Right ventricle myocardium inferior (tissue), 1 donor: ENCODE results near the gene AJM1. TPM values are rescaled to one million over a fixed set of nuclear protein-coding genes. Genes with fewer than 3 reads are reported as not detected.
"Not testable (repeated sequence)": the region's sequence is repeated elsewhere in the genome, so short reads cannot be mapped to it uniquely, and the experiment has no call there.

ENCODE experiments used
- ATAC-seq: fragments of 200-7000 bp; cut with Tn5 transposase; one replicate; pipeline ENCODE4 v1.9.1; 2020; ENCODE audit warnings: mild to moderate bottlenecking, moderate library complexity
- DNase-seq: peaks from one replicate; pipeline ENCODE4 v3.0.0; 2021; ENCODE audit errors: missing footprints
- intact Hi-C: fragments of 100-400 bp; cut with DNase I; formaldehyde crosslinking; loops from one replicate; pipeline ENCODE4 v1.11.0; 2022
- long read RNA-seq: library from polyadenylated mRNA; unstranded; transcript quantifications from one replicate; pipeline ENCODE4 v2.0.0, GENCODE V29; 2021
- total RNA-seq: library from RNA; stranded (reverse); fragmentation: NEBNext Ultra II Directional; extraction: Animal tissue kit (Norgen Biotek cat#: 25700); gene quantifications from one replicate; pipeline ENCODE4 v1.2.1, GENCODE V29; 2021
- donor health status: DM: no; HTN: yes; CAD: no; lungs with severe emphysema.

AJM1 gene
- total RNA-seq, result 8.6 TPM
- long read RNA-seq, full-length matches to known transcripts, result 5 of 5 reads
- long read RNA-seq, partial matches to known transcripts, result 0 of 5 reads
- long read RNA-seq, other reads (novel, unspliced or antisense), result 0 of 5 reads

DNA sequence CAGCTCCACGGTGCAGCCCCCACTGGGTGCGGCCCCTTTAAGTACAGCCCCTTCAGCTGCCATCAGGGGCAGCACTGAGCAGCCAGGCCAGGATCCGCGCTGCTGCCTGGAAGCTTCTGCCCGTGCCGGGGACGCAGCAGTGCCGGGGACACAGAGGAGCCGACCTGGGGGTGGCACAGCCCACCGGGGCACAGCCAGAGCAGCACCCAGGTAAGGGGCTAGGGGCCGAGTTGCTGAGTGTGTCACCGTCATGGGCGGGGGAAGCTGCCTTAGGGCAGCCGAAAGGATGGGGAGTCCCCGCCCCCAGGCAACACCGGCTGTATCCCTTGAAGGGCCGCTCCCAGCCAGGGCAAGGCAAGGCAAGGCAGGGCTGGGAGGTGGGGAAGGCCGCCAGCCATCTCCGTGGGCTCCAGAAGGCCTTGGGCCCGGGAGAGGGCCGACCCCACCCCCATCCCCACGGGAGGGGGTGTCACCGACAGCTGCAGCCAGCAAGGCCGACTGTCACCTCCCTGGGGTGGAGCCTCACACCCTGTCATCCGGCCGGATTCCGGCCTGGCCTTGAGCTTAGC is at the start of gene AJM1:
Gene AJM1 (plus strand): TSS at position 99 of the 569 bp plus-strand sequence. CDS start 1,937 bp downstream, outside the sequence.
- ATAC-seq (peak; percentile 82), DNase-seq (peak; percentile 88)
- intact Hi-C loops, result loop anchor here (5.0 kb wide), 1 partner anchor 185 kb away; the partner anchor contains the start of gene ABCA2

DNA sequence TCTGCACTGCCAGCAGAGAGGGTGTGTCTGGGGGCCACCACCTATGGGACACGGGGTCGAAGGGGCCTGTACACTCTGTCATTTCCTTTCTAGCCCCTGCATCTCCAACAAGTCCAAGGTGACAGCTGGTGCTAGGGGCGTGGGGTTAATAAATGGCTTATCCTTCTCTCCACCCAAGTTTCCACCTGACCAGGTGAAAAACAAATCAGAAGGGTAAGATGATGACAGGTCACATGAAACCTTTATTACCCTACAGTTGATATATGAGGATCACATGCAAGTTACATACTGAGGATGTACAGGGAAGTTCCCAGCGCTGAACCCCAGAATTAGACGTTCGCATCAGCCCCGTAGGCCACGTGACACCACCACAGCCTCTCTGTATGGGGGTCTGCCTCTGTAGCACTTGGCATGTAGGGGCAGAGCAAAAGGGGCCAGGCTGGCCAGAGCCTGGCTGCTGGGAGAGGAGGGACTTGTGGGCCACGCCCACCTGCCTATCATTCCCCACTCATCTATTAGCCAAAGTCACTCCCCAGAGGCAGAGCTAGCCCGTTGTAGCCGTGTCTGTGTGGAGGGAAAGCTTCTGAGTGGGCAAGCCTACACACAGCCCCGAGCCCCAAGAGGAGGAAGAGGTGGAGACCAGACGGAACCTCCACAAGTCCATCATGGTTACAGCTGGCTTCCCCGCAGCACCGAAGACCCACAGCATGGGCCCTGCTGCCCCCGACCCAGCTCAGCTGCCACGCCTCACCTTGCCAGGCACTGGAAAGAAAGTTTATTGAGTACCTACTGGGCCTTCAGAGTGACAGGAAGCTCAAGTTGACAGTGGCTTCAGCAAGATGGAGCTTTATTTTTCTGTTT is 49.0 kb upstream of the AJM1 start:
- intact Hi-C loops, result loop anchor here (5.0 kb wide), 1 partner anchor 429 kb away; the partner anchor contains the start of gene RNF208
- ATAC-seq (no peak), DNase-seq (no peak)

DNA sequence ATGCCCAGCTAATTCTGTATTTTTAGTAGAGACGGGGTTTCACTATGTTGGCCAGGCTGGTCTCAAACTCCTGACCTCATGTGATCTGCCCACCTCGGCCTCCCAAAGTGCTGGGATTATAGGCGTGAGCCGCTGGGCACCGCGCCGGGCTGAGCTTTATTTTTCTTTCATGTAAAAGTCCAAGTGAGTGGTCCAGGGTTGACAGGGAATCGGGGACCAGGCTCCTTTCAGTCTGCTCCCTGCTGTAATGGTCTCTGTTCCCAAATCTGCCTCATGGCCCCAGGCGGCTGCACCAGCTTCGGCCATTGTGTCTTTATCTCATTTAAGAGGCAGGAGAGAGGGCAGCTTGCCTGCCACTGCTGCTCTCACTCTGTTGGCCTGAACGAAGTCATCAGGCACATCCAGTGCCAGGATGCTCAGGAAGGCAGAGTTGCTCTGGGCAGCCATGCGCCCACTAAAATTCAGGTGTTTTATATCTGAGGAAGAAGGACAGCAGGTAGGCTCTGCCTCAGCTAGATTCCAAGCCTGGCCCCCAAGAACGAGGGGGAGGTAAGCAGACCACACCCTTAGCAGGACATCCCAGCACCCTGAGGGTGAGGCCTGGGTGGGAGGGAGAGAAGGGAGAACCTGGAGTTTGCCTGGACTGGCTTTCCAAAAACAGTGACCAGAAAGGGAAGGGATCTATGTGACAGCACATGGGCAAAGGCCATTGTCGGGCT is 47.8 kb upstream of the AJM1 start:
- ATAC-seq (no peak), DNase-seq (no peak)
- intact Hi-C loops, result loop anchor here (5.0 kb wide), 1 partner anchor 428 kb away; the partner anchor contains the start of gene RNF208

DNA sequence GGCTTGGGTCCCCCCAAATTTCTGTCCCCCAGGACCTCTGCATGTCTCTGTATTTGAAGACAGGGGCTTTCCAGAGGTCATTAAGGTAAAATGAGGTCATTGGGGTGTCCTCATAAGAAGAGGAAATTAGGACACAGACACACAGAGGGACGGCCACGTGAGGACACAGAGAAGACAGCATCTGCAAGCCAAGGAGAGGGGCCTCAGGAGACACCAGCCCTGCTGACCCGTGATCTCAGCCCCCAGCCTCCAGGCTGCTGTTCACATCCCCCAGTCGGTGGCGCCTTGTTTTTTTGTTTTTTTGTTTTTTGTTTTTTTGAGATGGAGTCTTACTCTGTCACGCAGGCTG is 47.3 kb upstream of the AJM1 start:
- intact Hi-C loops, result loop anchor here (5.0 kb wide), 1 partner anchor 427 kb away; the partner anchor contains the start of gene RNF208
- DNase-seq (no peak), ATAC-seq (no peak)

DNA sequence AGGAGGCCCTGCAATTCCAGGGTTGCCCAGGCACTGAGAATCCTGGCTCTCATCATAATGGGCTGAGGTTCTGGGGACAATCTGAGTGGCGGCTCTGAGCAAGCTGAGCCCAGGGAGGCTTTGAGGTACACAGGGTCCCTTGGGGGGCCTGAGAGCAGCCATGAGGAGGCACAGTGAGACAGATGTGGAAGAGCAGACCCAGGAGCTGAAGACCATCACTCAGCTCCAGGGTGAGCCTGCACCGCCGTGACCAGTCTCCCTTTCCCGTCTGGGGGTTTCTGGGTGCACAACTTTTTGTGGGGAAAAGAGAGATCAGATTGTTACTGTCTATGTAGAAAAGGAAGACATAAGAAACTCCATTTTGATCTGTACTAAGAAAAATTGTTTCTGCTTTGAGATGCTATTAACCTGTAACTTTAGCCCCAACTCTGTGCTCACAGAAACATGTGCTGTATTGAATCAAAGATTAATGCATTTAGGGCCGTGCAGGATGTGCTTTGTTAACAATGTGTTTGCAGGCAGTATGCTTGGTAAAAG is 46.0 kb upstream of the AJM1 start, which contains the start of gene CCDC183:
Gene CCDC183 (plus strand): TSS at position 101 of the 537 bp plus-strand sequence. CDS start 60 bp downstream, at position 161.
- no peak for ATAC-seq
- DNase-seq, result no peak
- intact Hi-C loops, result no loop called here

DNA sequence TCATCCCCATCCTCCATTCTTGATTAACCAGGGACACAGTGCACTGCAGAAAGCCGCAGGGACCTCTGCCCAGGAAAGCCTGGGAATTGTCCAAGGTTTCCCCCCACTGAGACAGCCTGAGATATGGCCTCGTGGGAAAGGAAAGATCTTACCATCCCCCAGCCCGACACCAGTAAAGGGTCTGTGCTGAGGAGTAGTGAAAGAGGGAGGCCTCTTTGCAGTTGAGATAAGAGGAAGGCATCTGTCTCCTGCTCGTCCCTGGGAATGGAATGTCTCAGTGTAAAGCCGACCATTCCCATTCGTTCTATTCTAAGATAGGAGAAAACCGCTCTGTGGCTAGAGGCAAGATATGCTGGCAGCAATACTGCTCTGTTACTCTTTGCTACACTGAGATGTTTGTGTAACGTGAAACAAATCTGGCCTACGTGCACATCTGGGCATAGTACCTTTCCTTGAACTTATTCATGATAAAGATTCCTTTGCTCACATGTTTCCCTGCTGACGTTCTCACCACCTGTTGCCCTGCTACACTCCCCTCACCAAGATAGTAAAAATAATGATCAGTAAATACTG is 45.4 kb upstream of the AJM1 start:
- intact Hi-C loops, ATAC-seq, DNase-seq: not testable (repeated sequence)

DNA sequence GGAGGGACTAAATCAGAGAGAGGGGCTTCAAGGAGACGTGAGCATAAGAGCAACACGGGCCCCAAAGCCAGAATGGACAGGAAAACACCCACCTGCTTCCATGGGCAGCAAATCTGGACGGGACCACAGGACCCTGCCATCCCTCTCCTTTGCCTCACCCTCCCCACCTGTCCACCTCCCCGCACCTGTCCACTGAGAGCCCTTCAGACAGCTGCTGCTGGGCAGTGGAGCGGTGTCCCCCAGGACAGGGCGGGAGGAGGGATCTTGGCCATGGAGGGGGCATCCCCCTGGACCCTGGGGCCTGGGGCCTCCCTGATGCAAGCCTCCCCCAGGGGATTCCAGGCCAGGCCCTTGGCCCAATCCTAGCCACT is 43.6 kb upstream of the AJM1 start:
- intact Hi-C loops, result no loop called here
- DNase-seq (no peak), ATAC-seq (no peak)

DNA sequence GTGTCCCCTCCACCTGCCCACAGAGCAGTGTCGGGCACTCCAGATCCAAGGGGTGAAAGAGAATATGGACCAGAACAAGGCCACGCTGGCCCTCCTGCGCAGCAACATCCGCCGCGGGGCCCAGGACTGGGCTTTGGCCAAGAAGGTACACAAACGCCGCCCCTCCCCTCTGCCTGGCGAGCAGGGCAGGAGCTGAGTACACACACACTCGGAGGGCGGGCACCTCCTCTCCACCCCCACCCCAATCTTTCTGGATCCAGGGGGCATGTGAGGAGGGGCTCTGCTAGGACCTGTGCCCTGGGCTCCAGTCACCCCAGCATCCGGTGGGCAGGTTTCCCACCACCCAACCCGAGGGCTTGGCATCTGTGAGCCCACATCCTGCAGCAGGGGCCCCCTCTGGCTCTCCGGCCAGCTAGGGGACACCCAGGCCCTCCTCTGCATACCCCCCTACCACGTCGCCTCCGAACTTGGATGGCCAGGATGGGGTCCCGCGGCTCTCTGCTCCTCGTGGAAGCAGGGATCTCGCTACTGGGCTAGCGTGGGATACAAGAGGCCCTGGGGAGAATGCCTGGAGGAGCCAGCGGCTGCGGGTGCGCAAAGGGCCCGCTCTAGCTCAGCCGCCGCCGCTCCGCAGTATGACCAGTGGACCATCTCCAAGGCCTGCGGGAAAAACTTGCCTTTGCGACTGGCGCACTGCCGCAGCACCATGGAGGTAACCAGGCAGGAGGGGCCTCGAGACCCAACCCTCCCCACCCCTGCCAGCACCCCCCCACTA is 43.0 kb upstream of the AJM1 start:
- intact Hi-C loops, result no loop called here
- ATAC-seq, result no peak
- DNase-seq, result no peak

DNA sequence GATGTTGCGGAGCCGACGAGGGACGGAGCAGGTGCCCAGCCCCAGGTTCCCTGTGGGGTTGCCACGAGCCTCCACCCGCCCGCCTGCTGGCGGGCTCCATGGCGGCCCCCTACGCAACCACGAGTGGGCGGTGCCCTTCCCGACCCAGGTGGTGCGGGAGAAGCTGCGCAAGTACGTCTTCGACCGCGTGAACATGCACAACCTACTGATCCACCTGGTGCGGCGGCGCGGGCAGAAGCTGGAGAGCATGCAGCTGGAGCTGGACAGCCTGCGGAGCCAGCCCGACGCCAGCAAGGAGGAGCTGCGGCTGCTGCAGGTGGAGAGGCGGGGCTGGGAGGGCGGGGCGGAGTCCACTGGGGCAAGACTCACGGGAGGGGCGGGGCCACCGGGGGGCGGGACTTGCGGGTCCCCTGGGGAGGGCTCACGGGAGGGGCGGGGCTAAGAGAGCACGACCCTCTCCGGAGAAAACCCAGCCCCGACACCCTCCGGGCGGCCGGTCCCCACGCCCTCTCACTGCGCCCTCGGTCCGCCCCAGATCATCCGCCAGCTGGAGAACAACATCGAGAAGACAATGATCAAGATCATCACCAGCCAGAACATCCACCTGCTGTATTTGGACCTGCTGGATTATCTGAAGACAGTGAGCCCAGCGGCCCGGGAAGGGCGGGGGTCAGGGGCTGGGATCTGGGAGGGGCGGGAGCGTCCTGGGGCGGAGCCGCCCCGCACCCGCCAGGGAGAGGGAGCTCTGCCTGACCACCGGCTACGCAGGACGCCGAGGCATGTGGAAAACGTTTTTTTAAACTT is 42.2 kb upstream of the AJM1 start:
- DNase-seq, result peak; percentile 90
- intact Hi-C loops, result no loop called here
- ATAC-seq, result peak; percentile 81

DNA sequence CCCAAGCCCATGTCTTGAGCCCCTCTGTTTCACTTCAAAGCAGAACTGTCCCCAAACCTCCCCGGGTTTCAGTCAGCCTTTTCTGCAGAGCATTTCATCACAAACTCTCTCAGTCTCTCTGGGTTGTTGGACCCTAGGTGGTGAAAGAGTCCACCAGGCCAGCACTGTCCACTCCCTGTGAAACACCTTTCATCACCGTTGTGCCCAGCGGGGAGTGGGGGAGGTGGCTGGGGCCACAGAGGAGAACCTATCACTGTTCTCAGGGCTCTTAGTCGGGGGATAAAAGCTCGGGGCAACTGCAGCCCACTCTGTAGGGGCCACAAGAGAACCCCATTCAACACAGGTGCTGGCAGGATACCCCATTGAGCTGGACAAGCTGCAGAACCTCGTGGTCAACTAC is 40.0 kb upstream of the AJM1 start:
- DNase-seq, result no peak
- intact Hi-C loops, result no loop called here

DNA sequence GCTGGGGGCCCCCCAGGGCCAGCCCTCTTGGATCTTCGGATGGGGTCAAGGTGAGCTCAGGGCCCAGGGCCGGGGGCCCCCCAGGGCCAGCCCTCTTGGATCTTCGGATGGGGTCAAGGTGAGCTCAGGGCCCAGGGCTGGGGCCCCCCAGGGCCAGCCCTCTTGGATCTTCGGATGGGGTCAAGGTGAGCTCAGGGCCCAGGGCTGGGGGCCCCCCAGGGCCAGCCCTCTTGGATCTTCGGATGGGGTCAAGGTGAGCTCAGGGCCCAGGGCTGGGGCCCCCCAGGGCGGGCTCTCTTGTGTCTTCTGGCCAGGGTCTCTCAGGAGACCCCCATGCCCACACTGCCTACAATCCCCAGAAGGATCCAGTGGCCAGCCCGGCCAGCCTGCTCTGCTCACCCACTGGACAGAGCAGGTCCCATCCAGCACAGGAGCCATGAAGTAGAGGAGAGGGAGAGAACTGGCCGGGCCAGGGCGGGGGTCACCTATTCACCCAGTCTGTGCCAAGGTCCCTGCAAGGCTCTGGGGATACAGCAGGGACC is 39.2 kb upstream of the AJM1 start:
- DNase-seq, intact Hi-C loops, ATAC-seq: not testable (repeated sequence)

More for the DNA sequence above, 40.0 kb upstream of the AJM1 start:
- ATAC-seq, result no peak

DNA sequence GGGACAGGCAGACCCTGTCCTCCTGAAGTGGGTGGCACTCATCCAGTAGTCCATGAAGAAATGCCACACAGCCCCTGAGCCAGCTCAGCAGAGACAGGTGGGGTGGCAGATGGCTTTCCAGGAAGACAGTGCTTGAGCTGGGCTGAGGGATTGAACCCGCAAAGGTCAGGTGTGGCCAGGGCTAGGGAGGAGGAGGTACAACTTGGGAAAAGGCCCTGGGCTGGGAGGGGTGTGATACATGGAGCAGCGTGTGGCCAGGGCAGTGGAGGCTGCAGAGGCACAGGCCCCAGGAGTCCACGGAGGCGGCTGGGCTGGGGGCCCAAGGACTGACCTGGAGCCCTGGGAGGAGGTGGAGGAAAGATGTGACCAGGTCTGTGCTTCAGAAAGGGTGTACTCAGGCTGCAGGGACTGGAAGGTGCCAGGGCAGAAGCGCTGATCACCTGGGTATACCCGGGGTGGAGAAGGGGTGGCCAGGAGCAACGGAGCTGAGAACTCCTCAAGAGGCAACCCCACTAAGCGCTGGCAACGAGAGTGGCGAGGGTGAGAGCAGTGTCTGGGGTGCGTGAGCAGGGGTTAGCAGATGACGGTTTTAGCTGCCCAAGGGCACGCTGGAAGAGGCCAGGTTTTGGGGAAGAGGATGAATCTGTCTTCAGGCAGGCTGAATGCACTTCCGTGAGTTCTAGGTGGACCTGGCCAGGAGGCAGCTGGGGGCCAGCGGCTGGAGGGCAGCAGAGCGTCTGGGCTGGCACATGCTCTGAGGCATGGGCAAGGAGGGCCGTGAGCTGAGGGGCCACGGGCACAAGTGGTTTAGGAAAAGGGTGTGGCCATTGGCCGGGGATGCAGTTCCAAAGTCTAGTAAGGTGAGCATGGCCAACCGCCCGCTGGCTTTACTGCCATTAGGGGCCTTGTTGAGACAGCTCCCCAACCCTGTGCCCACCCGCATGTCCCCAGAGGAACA is 38.4 kb upstream of the AJM1 start:
- intact Hi-C loops, result no loop called here
- no peak for DNase-seq
- no peak for ATAC-seq

DNA sequence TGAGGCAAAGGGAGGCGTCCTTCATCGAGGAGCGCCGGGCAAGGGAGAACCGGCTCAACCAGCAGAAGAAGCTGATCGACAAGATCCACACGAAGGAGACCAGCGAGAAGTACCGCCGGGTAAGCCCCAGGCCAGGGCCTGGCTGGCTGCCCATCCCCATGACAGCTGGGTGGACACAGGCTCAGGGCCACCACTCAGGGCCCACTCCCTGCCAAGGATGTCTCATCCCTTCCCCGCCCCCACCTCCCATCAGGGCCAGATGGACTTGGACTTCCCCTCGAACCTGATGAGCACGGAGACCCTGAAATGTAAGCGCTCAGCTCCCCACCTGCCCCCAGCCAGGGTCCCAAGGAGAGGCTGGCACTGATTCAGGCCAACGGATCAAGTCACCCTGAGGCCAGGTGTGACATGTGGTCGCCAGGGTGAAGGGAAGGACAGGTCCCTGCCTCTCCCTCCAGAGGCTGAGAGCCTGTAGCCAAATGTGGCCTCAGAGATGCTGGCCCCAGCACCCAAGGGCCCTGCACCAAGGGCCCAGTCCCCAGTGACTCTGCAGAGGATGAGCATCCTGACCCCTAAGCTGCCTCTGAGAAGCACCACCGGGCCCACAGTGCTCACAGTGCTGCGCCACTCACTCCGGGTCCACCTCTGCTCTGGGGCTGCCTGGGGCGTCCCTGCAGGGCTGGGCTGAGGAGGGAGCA is 37.6 kb upstream of the AJM1 start:
- intact Hi-C loops, result loop anchor here (5.0 kb wide), 1 partner anchor 138 kb away; the partner anchor contains the start of gene FBXW5
- ATAC-seq (no peak), DNase-seq (no peak)

DNA sequence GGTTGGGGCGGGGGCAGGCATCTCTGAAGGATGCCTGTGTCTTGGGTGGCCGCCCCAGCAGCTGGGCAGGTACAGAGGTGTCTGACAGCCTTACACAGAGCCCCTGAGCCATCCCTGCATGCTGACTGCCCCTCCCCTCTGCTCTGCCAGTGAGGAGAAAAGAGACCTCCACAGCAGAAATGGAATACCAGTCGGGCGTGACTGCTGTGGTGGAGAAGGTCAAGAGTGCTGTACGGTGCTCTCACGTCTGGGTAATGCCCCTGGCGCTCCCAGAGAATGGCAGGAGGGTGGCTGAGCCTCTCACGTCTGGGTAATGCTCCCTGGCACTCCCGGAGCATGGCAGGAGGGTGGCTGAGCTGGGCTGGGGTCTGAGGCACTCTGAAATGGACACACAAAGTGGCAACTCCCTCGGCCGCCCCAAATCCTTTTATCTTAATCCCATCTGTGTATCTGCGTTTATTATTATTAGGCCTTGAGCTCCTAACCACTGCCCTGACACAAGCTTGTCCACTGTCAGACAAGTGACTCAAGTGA is 37.0 kb upstream of the AJM1 start:
- ATAC-seq, result no peak
- intact Hi-C loops, result loop anchor here (5.0 kb wide), 1 partner anchor 137 kb away; the partner anchor contains the start of gene FBXW5
- DNase-seq, result no peak

DNA sequence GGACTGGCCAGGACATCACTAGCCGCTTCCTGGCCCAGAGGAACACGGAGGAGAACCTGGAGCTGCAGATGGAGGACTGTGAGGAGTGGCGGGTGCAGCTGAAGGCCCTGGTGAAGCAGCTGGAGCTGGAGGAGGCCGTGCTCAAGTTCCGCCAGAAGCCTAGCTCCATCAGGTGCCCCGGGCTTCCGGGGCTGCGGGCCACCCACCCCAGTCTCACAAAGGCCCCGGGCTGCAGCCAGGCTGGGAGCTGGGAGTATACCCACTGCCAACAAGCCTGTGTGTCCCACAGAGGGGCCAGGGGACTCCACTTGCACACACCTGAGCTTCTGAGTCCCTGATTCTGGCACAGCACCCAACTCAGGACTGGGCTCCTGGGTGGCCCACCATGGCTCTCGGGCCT is 36.2 kb upstream of the AJM1 start:
- DNase-seq (no peak), ATAC-seq (no peak)
- intact Hi-C loops, result loop anchor here (5.0 kb wide), 1 partner anchor 136 kb away; the partner anchor contains the start of gene FBXW5
